SK-N-SH treated with all-trans-retinoic acid at 6 μM for 48 hours (cell line): ENCODE measurements around the gene ACAA1.
"Not testable (repeated sequence)": the region's sequence is repeated elsewhere in the genome, so short reads cannot be mapped to it uniquely, and the experiment has no call there.

Experiments
- ATAC-seq: fragments of 200-7000 bp; cut with Tn5 transposase; 3 replicates; pipeline ENCODE4 v1.9.1; 2020; ENCODE audit warnings: mild to moderate bottlenecking, moderate library complexity
- ARNTL ChIP-seq: fragments of 450-650 bp; formaldehyde crosslinking; IDR thresholded peaks from 2 replicates; pipeline ENCODE4 v1.5.0; 2020; ENCODE audit warnings: low read depth, mild to moderate bottlenecking, moderate library complexity, borderline replicate concordance
- BACH2 ChIP-seq: fragments of 250-450 bp; sonication (Bioruptor Pico); IDR thresholded peaks from 2 replicates; pipeline ENCODE4 v1.9.0; 2021; ENCODE audit warnings: mild to moderate bottlenecking, borderline replicate concordance
- CREB5 ChIP-seq: fragments of 250-450 bp; sonication (Bioruptor Pico); IDR thresholded peaks from 2 replicates; pipeline ENCODE4 v1.5.1; 2020; ENCODE audit warnings: low read depth, mild to moderate bottlenecking, moderate library complexity
- CSDC2 ChIP-seq: fragments of 250-450 bp; sonication (Bioruptor Pico); IDR thresholded peaks from 2 replicates; pipeline ENCODE4 v1.5.0; 2020; ENCODE audit warnings: mild to moderate bottlenecking, moderate library complexity
- GLIS3 ChIP-seq: fragments of 250-450 bp; sonication (Bioruptor Pico); IDR thresholded peaks from 2 replicates; pipeline ENCODE4 v1.5.0; 2020; ENCODE audit warnings: mild to moderate bottlenecking, moderate library complexity
- OSR1 ChIP-seq: fragments of 250-450 bp; sonication (Bioruptor Pico); IDR thresholded peaks from 2 replicates; pipeline ENCODE4 v1.8.0; 2022; ENCODE audit warnings: moderate library complexity, mild to moderate bottlenecking, inconsistent platforms
- PATZ1 ChIP-seq: fragments of 250-450 bp; sonication (Bioruptor Pico); IDR thresholded peaks from 2 replicates; pipeline ENCODE4 v1.8.0; 2020; ENCODE audit warnings: mild to moderate bottlenecking, moderate library complexity, borderline replicate concordance
- POU6F1 ChIP-seq: fragments of 250-450 bp; sonication (Bioruptor Pico); IDR thresholded peaks from 2 replicates; pipeline ENCODE4 v1.8.0; 2021; ENCODE audit warnings: low read depth, mild to moderate bottlenecking, moderate library complexity, borderline replicate concordance
- PPARA ChIP-seq: fragments of 250-450 bp; sonication (Bioruptor Pico); IDR thresholded peaks from 2 replicates; pipeline ENCODE4 v1.5.0; 2020; ENCODE audit warnings: mild to moderate bottlenecking, borderline replicate concordance
- RARB ChIP-seq: fragments of 250-450 bp; sonication (Bioruptor Pico); IDR thresholded peaks from 2 replicates; pipeline ENCODE4 v1.8.0; 2021; ENCODE audit warnings: mild to moderate bottlenecking, moderate library complexity
- SNAI2 ChIP-seq: fragments of 250-450 bp; sonication (Bioruptor Pico); IDR thresholded peaks from 2 replicates; pipeline ENCODE4 v1.5.0; 2020; ENCODE audit warnings: mild to moderate bottlenecking, moderate library complexity
- TCF4 ChIP-seq: fragments of 250-450 bp; sonication (Bioruptor Pico); IDR thresholded peaks from 2 replicates; pipeline ENCODE4 v1.8.0; 2021; ENCODE audit warnings: mild to moderate bottlenecking, moderate library complexity, borderline replicate concordance
- TSHZ2 ChIP-seq: fragments of 250-450 bp; sonication (Bioruptor Pico); IDR thresholded peaks from 2 replicates; pipeline ENCODE4 v1.5.0; 2020; ENCODE audit warnings: mild to moderate bottlenecking, moderate library complexity
- ZC3H10 ChIP-seq: fragments of 250-450 bp; sonication (Bioruptor Pico); IDR thresholded peaks from 2 replicates; pipeline ENCODE4 v1.5.1; 2021; ENCODE audit warnings: mild to moderate bottlenecking, moderate library complexity
- ZFP3 ChIP-seq: fragments of 250-450 bp; sonication (Bioruptor Pico); IDR thresholded peaks from 2 replicates; pipeline ENCODE4 v1.5.0; 2020; ENCODE audit warnings: mild to moderate bottlenecking, moderate library complexity
- ZNF565 ChIP-seq: fragments of 450-650 bp; formaldehyde crosslinking; conservative IDR thresholded peaks from 2 replicates; pipeline ENCODE4 v1.5.0; 2020; ENCODE audit warnings: low read depth, mild to moderate bottlenecking, moderate library complexity
- ZNF70 ChIP-seq: fragments of 450-650 bp; formaldehyde crosslinking; IDR thresholded peaks from 2 replicates; pipeline ENCODE4 v1.5.0; 2020; ENCODE audit warnings: mild to moderate bottlenecking, moderate library complexity

Gene ACAA1

GRCh38 chr3:38139191-38139590 lies 2.3 kb upstream of the ACAA1 start:
- TF ChIP-seq CREB5 (CRISPR knock-in tag) (no peak), PPARA (CRISPR knock-in tag) (no peak), SNAI2 (CRISPR knock-in tag) (no peak), BACH2 (no peak), ZC3H10 (CRISPR knock-in tag) (no peak), TSHZ2 (CRISPR knock-in tag) (no peak), CSDC2 (no peak), GLIS3 (CRISPR knock-in tag) (no peak)
- no peak; the same call in 2 of the 3 replicates for ATAC-seq

GRCh38 chr3:38138349-38139190 lies 1.6 kb upstream of the ACAA1 start, which contains the start of gene MYD88:
TSS of gene MYD88 (plus strand) at chr3:38138661. CDS start at chr3:38138701, 40 bp downstream.
- ATAC-seq = peak; percentile 65

GRCh38 chr3:38137615-38138348 lies 855 bp upstream of the ACAA1 start:
- TF ChIP-seq CSDC2 (no peak), SNAI2 (CRISPR knock-in tag) (no peak), CREB5 (CRISPR knock-in tag) (no peak), TCF4 (CRISPR knock-in tag) (no peak), PATZ1 (CRISPR knock-in tag) (no peak)
- TF ChIP-seq, all 23 proteins: peak for 0
- no peak for ATAC-seq

More at GRCh38 chr3:38138349-38139190, 1.6 kb upstream of the ACAA1 start, which contains the start of gene MYD88:
- TF ChIP-seq CSDC2 (no peak), SNAI2 (CRISPR knock-in tag) (no peak), ZC3H10 (CRISPR knock-in tag) (no peak), ZNF565 (CRISPR knock-in tag) (no peak), ZFP3 (no peak)

GRCh38 chr3:38136393-38136776 lies 542 bp downstream of the ACAA1 start:
- no peak for TF ChIP-seq ZNF565 (CRISPR knock-in tag)
- TF ChIP-seq BACH2 = no peak
- TF ChIP-seq ARNTL = no peak
- TF ChIP-seq PATZ1 (CRISPR knock-in tag) = no peak
- TF ChIP-seq RARB = no peak
- TF ChIP-seq CSDC2 = no peak
- TF ChIP-seq POU6F1 (CRISPR knock-in tag) = no peak
- TF ChIP-seq ZNF70 (CRISPR knock-in tag) = no peak
- no peak for TF ChIP-seq ZFP3
- TF ChIP-seq OSR1 (CRISPR knock-in tag) = no peak
- TF ChIP-seq GLIS3 (CRISPR knock-in tag) = no peak
- TF ChIP-seq CREB5 (CRISPR knock-in tag) = no peak
- peak; percentile 2; the same call in 1 of the 3 replicates for ATAC-seq

GRCh38 chr3:38135621-38136277 lies 1.2 kb downstream of the ACAA1 start:
- not testable (repeated sequence) for ATAC-seq
